ENCODE results near the gene CIZ1. TPM values are rescaled to one million over a fixed set of nuclear protein-coding genes. Genes with fewer than 3 reads are reported as not detected.

The CIZ1 gene
- total and polyA plus RNA-seq, 2 of the 13 experiments (the other 11 are each of a cell fraction or from before 2014, with no cell fraction given), result 30.6 to 50.3 TPM

GRCh38 chr9:128159784-128160602, 31.4 kb downstream of the CIZ1 start, which contains the start of gene BBLN (continued):
- TF ChIP-seq ZNF281 (CRISPR knock-in tag; IDR thresholded peaks at IDR 0.05; ENCODE audit: borderline replicate concordance) (0 out of 2 replicates have a peak, but pooled peaks have one; percentile 44), SKIL (CRISPR knock-in tag; IDR thresholded peaks at IDR 0.05; ENCODE audit: borderline replicate concordance) (no peak), ZFP36L2 (CRISPR knock-in tag; IDR thresholded peaks at IDR 0.05) (no peak), HDAC6 (IDR thresholded peaks at IDR 0.05; ENCODE audit: low read depth, low read length) (no peak), ZBTB38 (CRISPR knock-in tag; IDR thresholded peaks at IDR 0.05) (no peak; the same call in 1 of the 2 replicates), ZNF142 (CRISPR knock-in tag; IDR thresholded peaks at IDR 0.05) (peak; percentile 77; the same call in 1 of the 2 replicates), SMYD3 (CRISPR knock-in tag; IDR thresholded peaks at IDR 0.05) (no peak), ELF3 (CRISPR knock-in tag; IDR thresholded peaks at IDR 0.05) (no peak; the same call in 1 of the 2 replicates), MATR3 (CRISPR knock-in tag; IDR thresholded peaks at IDR 0.05) (no peak), FOSL1 (CRISPR knock-in tag; IDR thresholded peaks at IDR 0.05; ENCODE audit: borderline replicate concordance) (no peak), ZNF512 (CRISPR knock-in tag; IDR thresholded peaks at IDR 0.05) (no peak), NCOA5 (CRISPR knock-in tag; IDR thresholded peaks at IDR 0.05) (no peak), CBX2 (IDR thresholded peaks at IDR 0.05; ENCODE audit: low read depth, low read length) (no peak), CBX2 (CRISPR knock-in tag; IDR thresholded peaks at IDR 0.05; ENCODE audit: low read depth) (no peak)

Data from HepG2 (cell line).